NB4 (cell line): ENCODE data around the gene IL10RB.
A peak's percentile ranks its signal among the peaks of the same experiment; 100 is the strongest.

Experiments used
- DNase-seq: peaks from one replicate; pipeline ENCODE4 v3.0.0; 2010; ENCODE audit warnings: low read depth
- H3K4me3 ChIP-seq: one replicate; pipeline ENCODE4 v1.5.1; 2011; ENCODE audit warnings: mild to moderate bottlenecking, low read depth, low read length, moderate library complexity
- MAX ChIP-seq: IDR thresholded peaks from 2 replicates; pipeline ENCODE4 v1.6.1; 2011; ENCODE audit warnings: low read depth, low read length
- MYC ChIP-seq: IDR thresholded peaks from 2 replicates; pipeline ENCODE4 v1.6.1; 2011; ENCODE audit warnings: low read depth, low read length
- POLR2A ChIP-seq: IDR thresholded peaks from 2 replicates; pipeline ENCODE4 v1.6.1; 2011; ENCODE audit warnings: mild to moderate bottlenecking; ENCODE audit not compliant: insufficient read length; ENCODE audit errors: extremely low read depth
- TF ChIP-seq, protein P1 (sequence below): IDR thresholded peaks from one replicate; pipeline ENCODE4 v1.5.1; 2012; ENCODE audit warnings: low read depth, low read length

The IL10RB gene

GRCh38 chr21:33325222-33326067 lies 59.3 kb downstream of the IL10RB start:
- peak; percentile 76 for DNase-seq
- TF ChIP-seq POLR2A (no peak), MAX (no peak), MYC (no peak)
- TF ChIP-seq, protein P1, sequence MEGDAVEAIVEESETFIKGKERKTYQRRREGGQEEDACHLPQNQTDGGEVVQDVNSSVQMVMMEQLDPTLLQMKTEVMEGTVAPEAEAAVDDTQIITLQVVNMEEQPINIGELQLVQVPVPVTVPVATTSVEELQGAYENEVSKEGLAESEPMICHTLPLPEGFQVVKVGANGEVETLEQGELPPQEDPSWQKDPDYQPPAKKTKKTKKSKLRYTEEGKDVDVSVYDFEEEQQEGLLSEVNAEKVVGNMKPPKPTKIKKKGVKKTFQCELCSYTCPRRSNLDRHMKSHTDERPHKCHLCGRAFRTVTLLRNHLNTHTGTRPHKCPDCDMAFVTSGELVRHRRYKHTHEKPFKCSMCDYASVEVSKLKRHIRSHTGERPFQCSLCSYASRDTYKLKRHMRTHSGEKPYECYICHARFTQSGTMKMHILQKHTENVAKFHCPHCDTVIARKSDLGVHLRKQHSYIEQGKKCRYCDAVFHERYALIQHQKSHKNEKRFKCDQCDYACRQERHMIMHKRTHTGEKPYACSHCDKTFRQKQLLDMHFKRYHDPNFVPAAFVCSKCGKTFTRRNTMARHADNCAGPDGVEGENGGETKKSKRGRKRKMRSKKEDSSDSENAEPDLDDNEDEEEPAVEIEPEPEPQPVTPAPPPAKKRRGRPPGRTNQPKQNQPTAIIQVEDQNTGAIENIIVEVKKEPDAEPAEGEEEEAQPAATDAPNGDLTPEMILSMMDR: no peak
- H3K4me3 ChIP-seq: peak overlapping the region; percentile 75

DNA sequence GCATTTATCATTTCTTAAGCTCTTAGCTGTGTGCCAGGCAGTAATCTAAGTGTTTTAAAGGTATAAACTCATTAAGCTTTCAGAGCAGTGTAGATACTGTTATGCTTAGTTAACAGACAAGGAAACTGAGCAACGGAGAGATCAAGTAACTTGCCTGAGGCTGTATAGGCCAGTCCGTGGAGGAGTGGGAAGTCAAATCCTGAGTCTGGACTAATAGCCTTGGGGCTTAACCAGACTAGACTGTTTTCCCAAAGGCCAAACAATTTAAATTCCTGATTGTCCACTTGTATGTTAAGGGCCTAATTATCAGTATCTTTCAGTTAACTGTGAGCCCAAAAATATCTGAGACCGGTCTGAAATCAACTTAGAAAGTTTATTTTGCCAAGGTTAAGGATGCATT lies 61.2 kb downstream of the IL10RB start:
- DNase-seq: no peak
- TF ChIP-seq, protein P1: no peak
- H3K4me3 ChIP-seq: peak overlapping the region; percentile 13

- DNase-seq: no peak
- TF ChIP-seq, protein P1: peak; percentile 2
- TF ChIP-seq MYC: no peak
- TF ChIP-seq MAX: no peak
- no peak for TF ChIP-seq POLR2A
- H3K4me3 ChIP-seq: peak overlapping the region; percentile 13
Measured at GRCh38 chr21:33327792-33328433, 61.7 kb downstream of the IL10RB start.

- DNase-seq: no peak
- TF ChIP-seq MAX (no peak), POLR2A (no peak), MYC (no peak)
- TF ChIP-seq, protein P1: no peak
- no peak overlapping the region for H3K4me3 ChIP-seq
Measured at GRCh38 chr21:33330726-33331125, 64.6 kb downstream of the IL10RB start.

- no peak overlapping the region for H3K4me3 ChIP-seq
- no peak for DNase-seq
- TF ChIP-seq, protein P1: no peak
- TF ChIP-seq MAX: no peak
- TF ChIP-seq MYC: no peak
- no peak for TF ChIP-seq POLR2A
Measured at GRCh38 chr21:33332143-33332542, 66.0 kb downstream of the IL10RB start.
